ENCODE data around the gene ZFAND2A.
"Not testable (repeated sequence)": the region's sequence is repeated elsewhere in the genome, so short reads cannot be mapped to it uniquely, and the experiment has no call there.

Gene ZFAND2A, protein sequence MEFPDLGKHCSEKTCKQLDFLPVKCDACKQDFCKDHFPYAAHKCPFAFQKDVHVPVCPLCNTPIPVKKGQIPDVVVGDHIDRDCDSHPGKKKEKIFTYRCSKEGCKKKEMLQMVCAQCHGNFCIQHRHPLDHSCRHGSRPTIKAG

DNA sequence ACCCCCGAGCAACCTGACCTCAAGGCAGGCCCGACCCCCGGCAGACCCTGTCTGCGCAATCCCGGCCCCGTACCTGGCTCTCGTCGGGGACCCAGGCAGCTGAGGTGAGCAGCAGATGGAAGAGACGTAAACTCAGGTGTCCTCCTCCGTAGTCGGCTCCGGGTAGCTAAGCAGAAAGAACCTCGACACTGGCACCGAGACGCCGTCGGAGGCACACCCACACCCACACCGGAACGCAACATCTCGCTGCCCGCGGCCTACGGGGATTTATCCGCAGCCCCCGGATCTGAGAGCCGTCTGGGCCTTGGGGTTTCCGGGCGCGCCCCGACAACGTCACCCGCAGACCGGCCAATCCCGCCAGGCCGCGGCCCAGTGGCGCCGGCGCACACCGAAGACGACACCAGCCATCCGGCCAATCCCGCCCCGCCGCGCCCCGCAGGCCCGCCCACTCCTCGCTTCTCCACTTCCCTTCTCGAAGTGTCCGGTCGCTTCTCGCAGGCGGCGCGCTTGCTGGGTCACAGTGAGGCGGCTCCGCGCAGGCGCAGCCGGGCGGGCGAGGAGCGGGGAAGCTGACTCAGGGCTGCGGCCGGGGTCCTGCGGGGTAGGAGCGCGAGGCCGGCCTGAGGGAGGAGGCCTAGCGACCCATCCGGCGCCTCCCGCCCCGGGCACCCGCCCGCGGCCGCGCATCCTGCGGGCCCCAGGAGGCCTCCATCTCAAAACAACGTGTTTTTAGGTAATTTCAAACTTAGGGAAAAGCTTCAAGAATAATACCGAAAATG, at the start of gene ZFAND2A:
Gene ZFAND2A (minus strand): TSS at position 306 of the 779 bp plus-strand sequence. CDS start 1,984 bp downstream, outside the sequence.
- peak; percentile 94 for DNase-seq (ENCODE audit: low spot score)

DNA sequence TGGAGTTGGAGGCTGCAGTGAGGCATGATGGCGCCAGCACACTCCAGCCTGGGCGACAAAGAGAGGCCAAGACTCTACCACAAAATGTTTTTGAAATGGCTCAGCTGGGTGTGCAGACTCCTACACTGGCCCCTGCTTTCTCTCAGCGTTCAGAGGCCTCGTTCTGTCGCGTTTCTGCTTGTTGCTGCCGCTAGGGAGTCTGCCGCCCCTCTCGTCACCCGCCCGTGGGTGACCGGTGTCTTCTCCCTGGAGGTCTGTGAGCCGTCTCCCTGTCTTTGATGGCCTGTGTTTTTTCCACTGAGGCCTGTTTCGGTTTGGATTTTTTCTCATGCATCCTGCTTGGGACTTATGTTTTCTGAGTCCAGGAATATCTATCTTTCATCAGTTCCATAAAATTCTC, 49.1 kb upstream of the ZFAND2A start:
- DNase-seq (ENCODE audit: low spot score): no peak

DNA sequence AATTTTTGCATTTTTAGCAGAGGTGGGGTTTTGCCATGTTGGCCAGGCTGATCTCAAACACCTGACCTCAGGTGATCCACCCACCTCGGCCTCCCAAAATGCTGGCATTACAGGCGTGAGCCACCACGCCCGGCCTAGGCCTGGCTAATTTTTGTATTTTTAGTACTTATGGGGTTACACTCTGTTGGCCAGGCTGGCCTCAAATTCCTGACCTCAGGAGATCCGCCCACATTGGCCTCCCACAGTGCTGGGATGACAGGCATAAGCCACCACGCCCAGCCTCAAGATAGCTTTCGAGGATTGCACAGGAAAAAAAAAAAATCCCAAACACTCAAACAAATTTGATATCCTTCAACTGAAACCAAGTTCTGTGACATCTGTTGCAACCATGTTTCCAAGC, 45.7 kb upstream of the ZFAND2A start:
- not testable (repeated sequence) for DNase-seq (ENCODE audit: low spot score)

DNA sequence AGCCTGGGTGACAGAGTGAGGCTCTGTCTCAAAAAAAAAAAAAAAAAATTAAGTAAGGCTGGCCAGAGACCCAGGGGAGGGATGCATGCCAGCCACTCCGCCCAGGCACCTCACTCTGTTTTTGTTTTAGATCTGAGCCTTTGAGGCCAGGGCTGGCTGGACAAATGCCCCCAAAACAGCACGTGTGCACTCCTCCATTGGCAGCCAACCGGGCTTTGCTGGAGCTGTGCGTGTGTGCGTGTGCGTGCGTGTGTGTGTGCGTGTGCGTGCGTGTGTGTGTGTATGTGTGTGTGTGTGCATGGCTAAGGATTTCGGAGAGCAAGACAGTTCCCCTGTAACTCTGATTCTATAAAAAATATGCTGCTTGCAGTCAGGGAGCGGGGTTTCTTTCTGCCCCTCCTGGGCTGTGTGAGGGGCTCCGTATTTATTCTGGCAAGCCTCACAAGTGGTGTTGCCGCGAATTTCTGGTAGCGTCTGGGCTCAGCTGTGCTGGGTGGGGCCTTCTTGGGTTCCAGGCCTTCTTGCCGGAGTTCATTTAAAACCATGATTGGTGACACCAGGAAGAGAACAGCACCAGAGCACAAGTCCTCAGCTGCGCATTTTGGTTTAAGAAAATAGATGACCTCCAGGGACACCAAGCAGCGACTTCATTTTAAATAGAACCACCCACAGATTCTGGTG, 44.6 kb upstream of the ZFAND2A start:
- DNase-seq (ENCODE audit: low spot score): no peak

DNA sequence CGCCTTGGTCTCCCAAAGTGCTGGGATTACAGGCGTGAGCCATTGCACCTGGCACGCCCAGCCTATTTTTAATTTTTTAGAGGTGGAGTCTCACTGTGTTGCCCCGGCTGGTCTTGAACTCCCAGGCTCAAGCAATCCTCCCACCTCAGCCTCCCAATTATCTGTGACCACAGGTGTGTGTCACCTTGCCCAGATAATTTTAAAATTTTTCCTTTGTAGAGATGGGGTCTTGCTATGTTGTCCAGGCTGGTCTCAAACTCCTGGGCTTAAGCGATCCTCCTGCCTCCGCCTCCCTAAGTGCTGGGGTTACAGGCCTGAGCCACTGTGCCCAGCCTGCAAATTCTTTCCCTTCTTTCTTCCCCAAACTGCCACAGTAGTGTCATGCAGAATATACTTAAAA, 42.9 kb upstream of the ZFAND2A start:
- not testable (repeated sequence) for DNase-seq (ENCODE audit: low spot score)

DNA sequence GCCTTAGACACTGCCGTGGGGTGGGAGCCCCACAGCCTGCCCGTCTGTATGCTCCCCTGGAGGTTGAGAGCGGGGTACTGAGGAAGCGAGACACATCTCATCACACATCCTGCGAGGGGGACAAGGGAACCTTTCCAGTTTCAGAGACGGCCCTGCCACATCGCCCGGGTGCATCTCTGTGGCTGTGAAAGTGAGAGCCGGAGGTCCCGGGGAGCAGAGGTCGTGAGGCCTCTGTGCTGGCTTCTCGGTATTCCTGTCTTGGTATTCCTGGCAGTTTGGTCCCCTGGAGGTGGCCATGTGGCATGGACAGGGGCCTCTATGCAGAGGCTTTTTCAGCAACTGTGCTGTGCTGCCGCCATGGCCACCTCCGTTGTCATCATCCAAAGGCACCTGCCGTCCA, 41.9 kb upstream of the ZFAND2A start:
- DNase-seq (ENCODE audit: low spot score): no peak

DNA sequence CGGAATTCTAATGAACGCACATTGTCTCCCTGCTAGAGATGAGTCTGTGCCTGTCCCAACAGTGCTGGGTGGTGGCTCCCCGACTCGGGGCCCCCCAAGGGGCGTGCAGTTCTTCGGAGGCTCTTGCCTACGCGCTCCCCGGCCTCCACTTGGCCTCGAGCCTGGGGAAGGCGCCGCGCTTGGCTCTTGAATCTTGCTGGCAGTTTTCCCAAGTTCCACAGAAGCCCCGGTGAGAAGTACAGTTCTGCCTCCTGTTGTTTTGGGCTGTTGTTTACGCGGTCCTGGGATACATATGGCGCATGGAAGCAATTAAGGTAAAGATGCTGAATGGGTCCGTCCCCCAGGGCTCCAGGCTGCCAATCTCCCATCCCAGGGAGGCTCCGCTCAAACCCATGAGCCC, 40.0 kb upstream of the ZFAND2A start:
- no peak for DNase-seq (ENCODE audit: low spot score)

DNA sequence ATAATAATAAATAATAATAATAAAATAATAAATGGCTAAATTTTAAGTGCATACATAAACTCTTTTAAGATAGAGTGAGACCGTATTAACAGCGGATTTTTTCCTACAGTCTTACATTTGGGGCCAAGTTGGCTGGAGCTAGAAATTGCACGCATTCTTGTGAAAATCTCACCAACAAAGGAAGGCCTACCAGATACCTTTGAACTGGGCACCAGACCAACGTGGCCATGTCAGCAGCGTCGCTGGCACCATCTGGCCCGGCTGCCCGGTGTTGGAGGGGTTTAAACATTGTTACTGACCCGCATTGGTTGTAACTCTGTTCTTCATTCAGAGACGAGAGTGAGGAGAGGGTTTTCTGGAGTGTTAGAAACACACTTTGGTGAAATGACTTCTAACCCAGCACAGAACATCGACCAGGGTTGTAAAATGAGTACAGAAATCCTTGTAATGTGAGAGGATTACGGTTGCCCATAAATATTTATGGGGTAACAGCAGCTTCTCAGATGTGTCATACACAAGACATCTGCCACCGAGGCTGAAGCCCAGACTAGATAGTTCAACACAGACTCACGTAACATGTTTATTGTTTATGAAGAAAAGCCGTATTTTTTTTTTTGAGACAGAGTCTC, 38.1 kb upstream of the ZFAND2A start:
- DNase-seq (ENCODE audit: low spot score): no peak

DNA sequence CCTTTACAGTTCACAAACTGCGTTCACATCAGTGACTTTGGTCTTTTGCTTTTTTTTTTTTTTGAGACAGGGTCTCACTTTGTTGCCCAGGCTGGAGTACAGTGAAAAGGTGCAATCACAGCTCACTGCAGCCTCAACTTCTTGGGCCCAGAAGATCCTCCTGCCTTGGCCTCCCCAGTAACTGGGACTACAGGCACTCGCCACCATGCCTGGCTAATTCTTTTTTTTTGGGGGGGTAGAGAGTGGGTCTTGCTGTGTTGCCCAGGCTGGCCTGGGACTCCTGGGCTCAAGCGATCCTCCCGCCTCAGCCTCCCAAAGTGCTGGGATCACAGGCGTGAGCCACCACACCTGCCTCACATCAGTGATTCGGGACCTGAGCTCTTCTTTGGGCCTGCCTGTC, 37.0 kb upstream of the ZFAND2A start:
- no peak for DNase-seq (ENCODE audit: low spot score)

DNA sequence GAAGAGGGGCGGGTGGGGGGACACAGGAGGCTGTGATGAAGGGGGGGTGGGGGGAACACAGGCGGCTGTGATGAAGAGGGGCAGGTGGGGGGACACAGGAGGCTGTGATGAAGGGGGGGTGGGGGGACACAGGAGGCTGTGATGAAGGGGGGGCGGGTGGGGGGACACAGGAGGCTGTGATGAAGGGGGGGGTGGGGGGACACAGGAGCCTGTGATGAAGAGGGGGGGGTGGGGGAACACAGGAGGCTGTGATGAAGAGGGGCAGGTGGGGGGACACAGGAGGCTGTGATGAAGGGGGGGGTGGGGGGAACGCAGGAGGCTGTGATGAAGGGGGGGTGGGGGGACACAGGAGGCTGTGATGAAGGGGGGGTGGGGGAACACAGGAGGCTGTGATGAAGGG, 36.4 kb upstream of the ZFAND2A start:
- not testable (repeated sequence) for DNase-seq (ENCODE audit: low spot score)

DNA sequence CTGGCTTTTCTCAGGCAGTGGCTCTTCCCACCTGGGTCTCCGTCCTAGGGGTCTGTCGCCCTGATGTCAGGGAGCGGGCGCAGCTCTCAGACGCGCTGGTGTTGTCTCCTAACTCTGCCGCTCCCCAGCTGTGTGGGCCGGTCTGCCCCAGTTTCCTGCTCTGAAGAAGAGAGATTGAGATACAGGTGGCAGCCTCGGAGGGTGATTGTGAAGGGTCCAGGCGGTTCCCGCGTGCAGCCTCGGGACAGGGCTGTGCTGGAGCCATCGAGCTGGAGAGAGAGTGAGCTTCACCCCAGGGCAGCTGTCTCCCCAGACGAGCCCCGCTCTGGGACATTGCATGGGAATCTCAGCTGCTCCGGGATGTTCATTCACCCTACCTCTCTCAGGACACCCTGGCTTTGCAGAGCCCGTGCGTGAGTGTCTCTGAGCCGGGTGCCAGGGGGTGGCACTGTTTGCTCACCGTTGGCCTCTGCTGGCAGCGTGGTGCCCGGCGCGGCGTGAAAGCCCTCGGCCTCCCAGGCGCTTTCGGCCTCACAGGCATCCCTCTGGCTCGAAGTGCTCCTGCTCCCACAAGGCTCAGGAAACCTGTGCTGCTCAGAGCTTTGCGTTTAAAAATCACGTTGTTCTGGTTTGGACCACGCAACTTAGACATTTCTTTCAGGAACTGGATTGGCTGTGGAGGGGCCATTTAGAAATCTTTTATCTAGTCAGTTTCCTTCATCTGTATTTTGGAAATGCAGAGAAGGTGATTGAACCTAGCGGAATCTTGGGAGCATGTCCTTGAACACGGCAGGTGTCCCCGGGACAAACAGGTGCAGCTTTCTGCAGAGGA, 33.8 kb upstream of the ZFAND2A start:
- DNase-seq (ENCODE audit: low spot score): peak; percentile 32

DNA sequence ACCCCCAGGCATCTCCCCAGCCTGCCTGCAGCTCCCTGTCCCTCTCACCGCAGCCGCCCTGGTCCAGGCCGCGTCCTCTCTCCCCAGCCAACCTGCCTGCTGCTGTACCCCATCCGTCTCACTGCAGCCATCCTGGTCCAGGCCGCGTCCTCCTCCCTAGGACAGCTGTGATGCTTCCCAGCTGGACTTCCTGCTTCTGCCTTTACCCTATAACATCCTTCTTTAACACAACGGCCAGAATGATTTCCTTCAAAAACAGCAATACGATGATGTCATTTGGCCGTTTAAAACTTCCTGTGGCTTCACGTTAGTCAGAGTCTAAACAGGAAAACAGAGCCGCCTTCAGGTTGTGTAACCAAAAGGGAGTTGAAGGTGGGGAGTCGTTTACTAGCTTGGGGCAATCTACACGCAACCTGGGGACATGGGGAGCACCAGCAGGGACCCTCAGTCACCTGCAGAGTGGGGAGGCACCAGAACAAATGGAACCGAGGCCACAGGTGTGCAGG, 32.2 kb upstream of the ZFAND2A start:
- no peak for DNase-seq (ENCODE audit: low spot score)

DNA sequence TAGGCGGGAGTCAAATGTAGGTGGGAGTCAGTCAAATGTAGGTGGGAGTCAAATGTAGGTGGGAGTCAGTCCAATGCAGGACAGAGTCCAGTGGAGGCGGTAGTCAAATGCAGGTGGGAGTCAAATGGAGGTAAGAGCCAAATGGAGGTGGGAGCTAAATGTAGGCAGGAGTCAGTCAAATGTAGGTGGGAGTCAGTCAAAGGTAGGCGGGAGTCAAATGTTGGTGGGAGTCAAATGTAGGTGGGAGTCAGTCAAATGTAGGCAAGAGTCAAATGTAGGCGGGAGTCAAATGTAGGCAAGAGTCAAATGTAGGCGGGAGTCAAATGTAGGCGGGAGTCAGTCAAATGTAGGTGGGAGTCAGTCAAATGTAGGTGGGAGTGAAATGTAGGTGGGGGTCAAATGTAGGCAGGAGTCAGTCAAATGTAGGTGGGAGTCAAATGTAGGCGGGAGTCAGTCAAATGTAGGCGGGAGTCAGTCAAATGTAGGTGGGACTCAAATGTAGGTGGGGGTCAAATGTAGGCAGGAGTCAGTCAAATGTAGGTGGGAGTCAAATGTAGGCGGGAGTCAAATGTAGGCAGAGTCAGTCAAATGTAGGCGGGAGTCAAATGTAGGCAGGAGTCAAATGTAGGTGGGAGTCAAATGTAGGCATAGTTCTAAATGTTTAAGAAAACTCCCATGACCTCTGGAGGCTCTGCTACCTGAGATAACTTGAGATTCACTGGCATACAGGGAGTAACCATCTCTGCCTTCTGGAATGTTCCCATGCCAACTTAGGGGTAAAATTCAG, 30.2 kb upstream of the ZFAND2A start:
- no peak for DNase-seq (ENCODE audit: low spot score)

DNA sequence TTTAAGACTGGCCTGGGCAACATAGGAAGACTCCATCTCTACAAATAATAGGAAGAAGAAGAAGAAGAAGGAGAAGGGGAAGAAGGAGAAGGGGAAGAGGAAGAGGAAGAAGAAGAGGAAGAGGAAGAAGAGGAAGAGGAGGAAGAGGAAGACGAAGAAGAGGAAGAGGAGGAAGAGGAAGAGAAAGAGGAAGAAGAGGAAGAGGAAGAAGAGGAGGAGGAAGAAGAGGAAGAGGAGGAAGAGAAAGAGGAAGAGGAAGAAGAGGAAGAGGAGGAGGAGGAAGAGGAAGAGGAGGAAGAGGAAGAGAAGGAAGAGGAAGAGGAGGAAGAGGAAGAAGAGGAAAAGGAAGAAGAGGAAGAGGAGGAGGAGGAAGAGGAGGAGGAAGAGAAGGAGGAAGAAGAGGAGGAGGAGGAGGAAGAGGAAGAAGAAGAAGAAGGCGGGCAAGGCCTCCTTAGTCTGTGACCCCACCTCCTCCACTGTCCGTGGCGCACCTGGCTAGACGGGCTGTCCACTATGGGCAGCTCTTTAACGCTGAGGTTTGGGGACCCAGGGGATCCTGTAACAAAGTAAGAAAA, 28.8 kb upstream of the ZFAND2A start:
- DNase-seq (ENCODE audit: low spot score): no peak

DNA sequence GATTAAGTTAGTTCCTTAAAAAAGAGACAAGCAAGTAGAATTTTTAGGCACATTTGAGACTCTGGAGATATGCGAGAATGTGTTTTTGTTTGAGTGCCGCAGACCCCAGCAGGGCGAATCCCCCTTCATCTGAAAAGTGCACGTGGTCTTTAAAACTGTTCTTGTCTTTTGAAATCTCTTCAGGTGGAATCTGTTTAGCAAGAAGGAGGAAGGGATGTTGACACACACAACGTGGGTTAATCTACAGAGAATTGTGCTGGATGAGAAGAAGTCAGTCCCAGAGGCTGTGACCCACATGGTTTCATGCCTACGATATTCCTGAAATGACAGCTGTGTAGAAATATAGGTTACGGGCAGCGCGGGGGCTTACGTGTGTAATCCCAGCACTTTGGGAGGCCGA, 27.1 kb upstream of the ZFAND2A start:
- DNase-seq (ENCODE audit: low spot score): no peak

DNA sequence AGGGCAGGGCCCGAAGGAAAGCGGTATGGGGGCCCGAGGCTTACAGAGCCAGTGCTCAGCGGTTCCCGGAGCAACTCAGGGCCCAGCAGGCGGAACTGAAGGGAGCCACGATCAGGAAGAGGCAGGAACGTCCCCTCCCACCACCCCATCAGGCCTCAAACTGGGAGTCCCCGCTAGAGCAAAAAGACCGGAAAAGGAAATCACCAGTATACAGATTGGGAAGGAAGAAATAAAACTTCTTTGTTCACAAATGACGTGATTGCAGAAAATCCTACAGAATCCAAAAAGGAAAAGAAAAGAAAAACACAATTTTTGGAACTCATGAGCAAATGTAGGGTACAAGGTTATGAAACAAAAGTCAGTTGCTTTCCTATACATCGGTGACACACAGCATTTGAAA, 21.6 kb upstream of the ZFAND2A start:
- no peak for DNase-seq (ENCODE audit: low spot score)

DNA sequence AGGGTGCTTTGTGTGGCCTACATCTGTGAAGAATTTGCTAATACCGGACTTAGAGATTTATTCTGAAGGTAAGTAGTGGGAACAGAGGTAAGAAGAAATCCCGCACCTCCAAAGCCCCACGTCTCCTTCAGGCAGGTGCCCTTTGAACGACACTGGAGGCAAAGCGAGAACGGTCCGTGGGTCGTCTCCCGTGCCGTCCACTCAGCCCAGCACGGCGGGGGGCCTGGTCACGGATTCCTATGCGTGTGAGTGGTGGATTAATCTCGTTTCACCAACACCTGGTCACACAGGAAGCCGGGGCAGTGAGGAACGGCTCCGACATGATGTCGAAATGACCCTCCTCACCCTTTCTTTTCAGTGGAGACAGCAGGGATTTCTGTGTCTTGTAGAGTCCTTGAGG, 21.0 kb upstream of the ZFAND2A start:
- no peak for DNase-seq (ENCODE audit: low spot score)

DNA sequence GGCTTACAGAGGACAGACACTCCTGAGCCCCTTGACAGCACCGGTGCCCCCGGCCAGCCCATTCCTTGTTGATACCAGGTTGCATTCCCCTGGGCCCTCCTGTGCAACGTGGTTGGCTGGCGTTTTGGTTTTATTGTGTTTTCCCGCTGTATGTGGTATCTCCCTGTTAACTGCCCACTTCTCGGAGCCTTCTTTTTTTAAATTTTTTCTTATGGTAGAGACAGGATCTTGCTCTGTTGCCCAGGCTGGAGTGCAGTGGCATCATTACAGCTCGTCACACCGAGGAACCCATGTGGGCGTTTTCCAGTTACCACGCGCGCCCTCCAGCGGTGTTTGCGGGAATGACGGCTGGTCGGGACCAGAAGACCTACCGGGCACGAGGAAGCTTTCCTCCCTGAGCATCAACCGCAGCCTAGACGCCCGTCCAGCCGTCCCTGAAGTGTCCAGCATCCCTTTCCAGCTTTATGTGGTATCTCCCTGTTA, 16.9 kb upstream of the ZFAND2A start:
- DNase-seq (ENCODE audit: low spot score): no peak

DNA sequence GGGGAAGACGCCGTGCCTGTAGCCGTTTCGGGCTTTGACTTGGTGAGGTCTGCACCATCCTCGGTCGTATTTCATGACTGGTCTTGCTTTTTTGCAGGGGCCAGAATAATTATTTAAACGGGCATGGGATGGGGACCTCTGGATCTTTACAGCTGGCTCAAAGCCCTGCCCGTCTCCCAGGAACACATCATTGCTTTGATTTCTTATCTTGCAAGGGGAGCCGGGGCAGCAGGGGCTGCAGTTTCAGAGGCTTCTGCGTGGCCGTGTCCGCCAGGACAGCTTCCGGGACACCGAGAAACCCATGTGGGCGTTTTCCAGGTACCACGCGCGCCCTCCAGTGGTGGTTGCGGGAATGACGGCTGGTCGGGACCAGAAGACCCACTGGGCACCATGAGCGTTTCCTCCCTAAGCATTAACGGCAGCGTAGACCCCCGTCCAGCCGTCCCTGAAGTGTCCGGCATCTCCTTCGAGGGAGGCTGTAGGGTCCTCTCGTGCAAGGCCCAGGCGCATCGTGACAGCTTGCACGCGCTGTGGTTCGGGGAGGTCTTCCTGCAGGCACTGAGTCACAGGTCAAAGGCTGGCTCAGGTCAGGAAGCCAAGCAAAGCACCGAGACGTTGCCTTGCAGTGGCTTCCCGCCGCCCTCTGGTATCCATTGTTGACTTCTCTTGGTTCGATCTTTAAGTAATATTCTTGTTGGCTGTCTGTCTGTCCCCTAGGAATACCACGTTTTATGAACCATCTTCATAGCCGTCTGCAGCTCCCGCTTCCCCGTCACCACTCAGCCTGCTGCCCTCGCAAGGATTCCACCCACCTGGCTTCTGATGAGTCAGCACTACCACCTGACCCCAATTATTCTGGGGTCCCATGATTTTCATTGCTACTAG, 16.2 kb upstream of the ZFAND2A start:
- peak; percentile 42 for DNase-seq (ENCODE audit: low spot score)

Measured in pons (tissue), 1 donor.